Hepatocyte (in vitro differentiated cells): Measurements from ENCODE around the gene REXO2.

ENCODE experiments used
- CTCF ChIP-seq: fragments of 200-600 bp; sonication (generic); IDR thresholded peaks from 2 replicates; pipeline ENCODE4 v1.5.1; 2016; ENCODE audit warnings: antibody characterized with exemption, mild to moderate bottlenecking; ENCODE audit not compliant: poor library complexity
- EZH2 ChIP-seq: fragments of 200-600 bp; sonication (generic); IDR thresholded peaks from 2 replicates; pipeline ENCODE4 v1.6.1; 2016; ENCODE audit warnings: antibody characterized with exemption, mild to moderate bottlenecking, borderline replicate concordance
- EZH2phosphoT487 ChIP-seq: fragments of 200-600 bp; sonication (generic); IDR thresholded peaks from one replicate; pipeline ENCODE4 v1.6.1; 2018; ENCODE audit warnings: antibody characterized with exemption, mild to moderate bottlenecking, low read depth, moderate library complexity; ENCODE audit not compliant: unreplicated experiment, severe bottlenecking

DNA sequence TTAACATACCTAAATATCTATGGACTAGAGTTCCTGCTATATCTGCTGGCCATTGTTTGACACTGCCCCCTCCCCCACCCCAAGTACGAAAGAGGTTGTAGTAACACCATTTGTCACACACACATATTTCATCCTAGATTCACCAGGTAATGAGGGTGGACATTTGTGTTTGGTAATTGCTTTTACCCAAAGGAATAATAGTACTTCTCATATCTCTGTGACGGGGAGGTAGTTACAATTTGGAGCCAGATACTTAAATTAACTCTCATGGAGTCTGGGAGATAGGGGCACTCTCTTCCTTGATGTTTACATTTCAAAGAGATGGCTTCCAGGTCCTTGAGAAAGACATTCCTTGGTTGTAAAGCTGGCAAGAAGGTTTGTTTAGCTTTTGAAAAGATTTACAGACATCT lies 38.7 kb downstream of the REXO2 start:
- TF ChIP-seq CTCF (no peak), EZH2 (no peak), EZH2phosphoT487 (no peak)
